Upper lobe of left lung (tissue), 4 donors: ENCODE measurements around the gene THAP5.

Experiments used
- CTCF ChIP-seq, 6 experiments: fragments of 450-650 bp in 4 of 6; fragments of 200-600 bp in 2 of 6; sonication (generic) in 2 of 6; IDR thresholded peaks; one replicate each; pipeline ENCODE4 v1.5.1; 2016 to 2019; ENCODE audit warnings: antibody characterized with exemption in 6 of 6
- EP300 ChIP-seq, 4 donors: sonication (generic); formaldehyde crosslinking; IDR thresholded peaks; one replicate each; pipeline ENCODE4 v1.5.1; 2017; ENCODE audit warnings: antibody characterized with exemption in 4 of 4, control low read depth in 2 of 4
- POLR2A ChIP-seq, 4 donors: fragments of 450-650 bp; IDR thresholded peaks; one replicate each; pipeline ENCODE4 v1.5.1; 2016 to 2017; ENCODE audit warnings: antibody characterized with exemption in 4 of 4, mild to moderate bottlenecking in 2 of 4
- POLR2AphosphoS5 ChIP-seq, 2 donors: sonication (generic); formaldehyde crosslinking; IDR thresholded peaks; one replicate each; pipeline ENCODE4 v1.5.1; 2017; ENCODE audit warnings: antibody characterized with exemption in 2 of 2

- TF ChIP-seq POLR2A (IDR thresholded peaks at IDR 0.05) (no peak), CTCF (IDR thresholded peaks at IDR 0.05) (no peak), POLR2AphosphoS5 (IDR thresholded peaks at IDR 0.05) (no peak), EP300 (IDR thresholded peaks at IDR 0.05) (no peak)
Observed at GRCh38 chr7:108528183-108528712, 41.3 kb downstream of the THAP5 start.
